Measurements from ENCODE around the gene IL27RA. TPM values are rescaled to one million over a fixed set of nuclear protein-coding genes. Genes with fewer than 3 reads are reported as not detected.

IL27RA gene
- total and polyA plus RNA-seq, 2 donors (not counting 3 experiments of a cell fraction or from before 2014, with no cell fraction given) = 1.6 to 4.5 TPM

DNA sequence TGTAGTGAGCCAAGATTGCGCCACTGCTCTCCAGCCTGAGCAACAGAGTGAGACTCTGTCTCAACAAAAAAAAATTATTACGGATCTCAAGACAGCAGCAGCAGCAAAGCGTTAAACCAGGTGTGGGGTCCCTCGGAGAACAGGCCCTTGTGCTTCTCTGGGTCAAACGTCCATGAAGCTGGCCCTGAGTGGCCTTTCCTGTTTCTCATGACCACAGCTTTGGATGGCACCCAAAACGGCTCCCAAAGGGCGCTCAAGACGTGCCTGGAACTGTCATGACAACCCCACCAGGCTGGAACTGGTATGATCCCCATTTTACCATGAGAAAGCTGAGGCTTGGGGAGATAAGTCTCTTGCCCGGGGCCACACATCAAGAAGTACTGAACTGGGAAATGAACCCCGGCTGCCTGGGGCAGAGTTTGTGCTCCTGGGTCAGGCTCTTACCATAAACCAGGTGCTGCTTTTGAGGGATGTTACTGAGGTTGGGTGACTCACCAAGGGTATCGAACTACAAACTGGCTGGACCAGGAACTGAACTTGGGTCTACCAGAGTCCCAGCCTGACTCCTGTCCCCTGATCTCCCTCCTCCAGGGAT is 70.6 kb downstream of the IL27RA start:
- Histone ChIP-seq H3K79me2 (ENCODE audit: control insufficient read depth, insufficient read depth, low read length) (no peaks in the 10 kb centered on the region), H3K4me1 (ENCODE audit: control insufficient read depth, extremely low read depth, insufficient read depth, low read length) (no peaks in the 10 kb centered on the region), H3K27ac (ENCODE audit: insufficient read depth, low read depth, low read length) (no peak overlapping the region), H2AFZ (ENCODE audit: low read depth, low read length) (no peak overlapping the region), H3K9me1 (replicated peaks; ENCODE audit: control insufficient read depth, extremely low read depth, insufficient read depth, low read length) (no peaks in the 10 kb centered on the region), H3K36me3 (ENCODE audit: control insufficient read depth in 2 of 2, extremely low read depth in 1 of 2, insufficient read depth in 2 of 2, low read length in 2 of 2) (peaks cover 0 to 23% of the 10 kb centered on the region in 2 experiments), H3K4me2 (ENCODE audit: insufficient read depth, low read length) (no peak overlapping the region), H4K20me1 (replicated peaks; ENCODE audit: control insufficient read depth, extremely low read depth, insufficient read depth, low read length) (no peaks in the 10 kb centered on the region), H3K27me3 (ENCODE audit: control insufficient read depth in 2 of 2, insufficient read depth in 2 of 2, low read length in 2 of 2) (no peaks in the 10 kb centered on the region), H3K9ac (replicated peaks; ENCODE audit: extremely low read depth, insufficient read depth, low read length) (no peak overlapping the region), H3K9me3 (replicated peaks; ENCODE audit: control insufficient read depth, insufficient read depth, low read length) (no peaks in the 10 kb centered on the region), H3K4me3 (replicated peaks in 1 of 3; ENCODE audit: insufficient read depth in 1 of 3, low read depth in 1 of 3, low read length in 3 of 3) (no peak overlapping the region)
- POLR2A ChIA-PET = no interaction called here
- CTCF ChIA-PET = interaction anchor here (1.7 kb wide), 1 partner anchor 21 kb away, joined by 5 read pairs; no protein-coding TSS in a partner anchor
- DNase-seq (ENCODE audit: low read depth, low spot score) = no peak
- intact Hi-C loops (cut with micrococcal nuclease) (no loop called here), dilution Hi-C loops (cut with MboI; ENCODE audit: extremely low pct_ligation_motif_present, low sequenced_read_pairs) (no loop called here)
- no TSS peak for BruUV-seq (replicated peaks)
- no peak for FAIRE-seq
- TF ChIP-seq GATA2 (IDR thresholded peaks at IDR 0.05; ENCODE audit: insufficient read depth, insufficient read length, low read depth, low read length) = no peak
- TF ChIP-seq MYC (IDR thresholded peaks at IDR 0.05; ENCODE audit: low read depth, low read length) = no peak
- no peak for TF ChIP-seq EZH2 (IDR thresholded peaks at IDR 0.05; ENCODE audit: borderline replicate concordance, low read depth, low read length, severe bottlenecking)
- TF ChIP-seq JUN (IDR thresholded peaks at IDR 0.05; ENCODE audit: borderline replicate concordance, insufficient read depth, insufficient read length, low read depth) = no peak
- TF ChIP-seq, protein P1, sequence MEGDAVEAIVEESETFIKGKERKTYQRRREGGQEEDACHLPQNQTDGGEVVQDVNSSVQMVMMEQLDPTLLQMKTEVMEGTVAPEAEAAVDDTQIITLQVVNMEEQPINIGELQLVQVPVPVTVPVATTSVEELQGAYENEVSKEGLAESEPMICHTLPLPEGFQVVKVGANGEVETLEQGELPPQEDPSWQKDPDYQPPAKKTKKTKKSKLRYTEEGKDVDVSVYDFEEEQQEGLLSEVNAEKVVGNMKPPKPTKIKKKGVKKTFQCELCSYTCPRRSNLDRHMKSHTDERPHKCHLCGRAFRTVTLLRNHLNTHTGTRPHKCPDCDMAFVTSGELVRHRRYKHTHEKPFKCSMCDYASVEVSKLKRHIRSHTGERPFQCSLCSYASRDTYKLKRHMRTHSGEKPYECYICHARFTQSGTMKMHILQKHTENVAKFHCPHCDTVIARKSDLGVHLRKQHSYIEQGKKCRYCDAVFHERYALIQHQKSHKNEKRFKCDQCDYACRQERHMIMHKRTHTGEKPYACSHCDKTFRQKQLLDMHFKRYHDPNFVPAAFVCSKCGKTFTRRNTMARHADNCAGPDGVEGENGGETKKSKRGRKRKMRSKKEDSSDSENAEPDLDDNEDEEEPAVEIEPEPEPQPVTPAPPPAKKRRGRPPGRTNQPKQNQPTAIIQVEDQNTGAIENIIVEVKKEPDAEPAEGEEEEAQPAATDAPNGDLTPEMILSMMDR (IDR thresholded peaks at IDR 0.05; ENCODE audit: extremely low read depth in 1 of 2, insufficient read depth in 1 of 2, low read depth in 1 of 2, low read length in 2 of 2) = no peak
- no peak for TF ChIP-seq POLR2A (IDR thresholded peaks at IDR 0.05; ENCODE audit: low read depth, low read length)
- no peak for TF ChIP-seq POLR2AphosphoS5 (IDR thresholded peaks at IDR 0.05; ENCODE audit: insufficient read depth, low read depth, low read length)
- TF ChIP-seq FOS (IDR thresholded peaks at IDR 0.05; ENCODE audit: borderline replicate concordance, insufficient read depth, low read length) = no peak
- TF ChIP-seq, protein P2, sequence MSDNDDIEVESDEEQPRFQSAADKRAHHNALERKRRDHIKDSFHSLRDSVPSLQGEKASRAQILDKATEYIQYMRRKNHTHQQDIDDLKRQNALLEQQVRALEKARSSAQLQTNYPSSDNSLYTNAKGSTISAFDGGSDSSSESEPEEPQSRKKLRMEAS (IDR thresholded peaks at IDR 0.05; ENCODE audit: insufficient read depth, insufficient read length) = no peak

Measured in endothelial cell of umbilical vein (primary cell).